ENCODE results near the gene WHRN. TPM values are rescaled to one million over a fixed set of nuclear protein-coding genes. Genes with fewer than 3 reads are reported as not detected.

WHRN gene
- total RNA-seq, 1 donor from 2014 or later, result 6.2 TPM

DNA sequence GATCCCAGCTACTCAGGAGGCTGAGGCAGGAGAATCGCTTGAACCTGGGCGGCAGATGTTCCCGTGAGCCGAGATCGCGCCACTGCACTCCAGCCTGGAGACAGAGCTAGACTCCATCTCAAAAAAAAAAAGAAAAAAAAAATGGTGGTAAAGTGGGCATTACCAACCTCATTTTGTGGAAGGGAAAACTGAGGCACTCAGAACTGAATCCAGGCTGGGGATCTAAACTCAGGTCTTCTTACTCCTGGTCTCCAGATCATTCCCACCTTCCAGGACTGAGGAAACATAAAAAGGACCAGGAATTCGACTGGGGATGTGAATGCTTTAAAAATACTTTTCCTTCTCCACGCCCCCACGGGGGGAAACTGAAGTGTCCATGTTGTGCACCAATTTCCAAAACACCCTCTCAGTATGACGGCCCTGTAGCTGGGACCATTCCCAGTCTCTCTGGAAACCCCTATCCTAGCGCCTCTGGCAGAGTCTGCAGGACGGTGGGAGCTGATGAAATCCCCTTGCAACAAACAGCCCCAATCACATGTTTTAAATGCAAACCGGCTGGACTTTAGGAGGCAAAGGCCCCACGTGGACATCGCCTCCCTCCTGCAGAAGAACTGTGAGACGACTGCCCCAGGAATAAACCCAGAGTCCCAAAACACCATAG lies 108.6 kb downstream of the WHRN start:
- Histone ChIP-seq H3K27me3 (ENCODE audit: low read depth) (no peaks in the 10 kb centered on the region), H3K4me3 (peak overlapping the region; percentile 85), H3K4me1 (peaks cover 59% of the 10 kb centered on the region), H3K27ac (peak overlapping the region; percentile 92), H3K9me3 (no peaks in the 10 kb centered on the region), H3K36me3 (no peaks in the 10 kb centered on the region)
- no peak for DNase-seq
- TF ChIP-seq, protein P1, sequence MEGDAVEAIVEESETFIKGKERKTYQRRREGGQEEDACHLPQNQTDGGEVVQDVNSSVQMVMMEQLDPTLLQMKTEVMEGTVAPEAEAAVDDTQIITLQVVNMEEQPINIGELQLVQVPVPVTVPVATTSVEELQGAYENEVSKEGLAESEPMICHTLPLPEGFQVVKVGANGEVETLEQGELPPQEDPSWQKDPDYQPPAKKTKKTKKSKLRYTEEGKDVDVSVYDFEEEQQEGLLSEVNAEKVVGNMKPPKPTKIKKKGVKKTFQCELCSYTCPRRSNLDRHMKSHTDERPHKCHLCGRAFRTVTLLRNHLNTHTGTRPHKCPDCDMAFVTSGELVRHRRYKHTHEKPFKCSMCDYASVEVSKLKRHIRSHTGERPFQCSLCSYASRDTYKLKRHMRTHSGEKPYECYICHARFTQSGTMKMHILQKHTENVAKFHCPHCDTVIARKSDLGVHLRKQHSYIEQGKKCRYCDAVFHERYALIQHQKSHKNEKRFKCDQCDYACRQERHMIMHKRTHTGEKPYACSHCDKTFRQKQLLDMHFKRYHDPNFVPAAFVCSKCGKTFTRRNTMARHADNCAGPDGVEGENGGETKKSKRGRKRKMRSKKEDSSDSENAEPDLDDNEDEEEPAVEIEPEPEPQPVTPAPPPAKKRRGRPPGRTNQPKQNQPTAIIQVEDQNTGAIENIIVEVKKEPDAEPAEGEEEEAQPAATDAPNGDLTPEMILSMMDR (IDR thresholded peaks at IDR 0.05), result no peak
- intact Hi-C loops (cut with DNase I), result no loop called here
- ATAC-seq, result no peak

DNA sequence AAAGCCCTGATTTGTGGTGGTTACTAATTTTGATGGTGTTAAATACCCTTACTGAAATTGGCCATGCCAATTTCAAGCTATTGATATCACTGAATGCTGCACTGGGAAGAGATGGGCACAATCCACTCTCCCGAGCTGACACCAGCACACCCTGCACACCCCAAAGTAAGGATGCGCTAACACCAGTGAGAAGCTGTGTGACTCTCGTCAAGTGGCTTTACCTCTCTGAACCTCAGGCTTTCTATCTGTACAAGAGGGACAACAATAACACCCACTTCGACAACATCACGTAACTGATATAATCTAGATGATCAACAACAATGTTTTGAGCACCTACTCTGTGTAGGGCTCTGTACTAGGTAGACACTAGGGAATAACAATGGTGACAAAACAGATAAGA lies 109.5 kb downstream of the WHRN start:
- no peaks in the 10 kb centered on the region for H3K9me3 ChIP-seq
- peak overlapping the region; percentile 53 for H3K27ac ChIP-seq
- ATAC-seq (no peak), DNase-seq (no peak)
- H3K36me3 ChIP-seq, result no peaks in the 10 kb centered on the region
- peaks cover 68% of the 10 kb centered on the region for H3K4me1 ChIP-seq
- no peaks in the 10 kb centered on the region for H3K27me3 ChIP-seq (ENCODE audit: low read depth)
- TF ChIP-seq, protein P1 (IDR thresholded peaks at IDR 0.05), result no peak
- H3K4me3 ChIP-seq, result no peak overlapping the region
- intact Hi-C loops (cut with DNase I), result no loop called here

GRCh38 chr9:114395334-114395617 lies 110.0 kb downstream of the WHRN start:
- H3K9me3 ChIP-seq, result no peaks in the 10 kb centered on the region
- no peak for ATAC-seq
- peaks cover 73% of the 10 kb centered on the region for H3K4me1 ChIP-seq
- DNase-seq, result no peak
- TF ChIP-seq, protein P1 (IDR thresholded peaks at IDR 0.05), result no peak
- no peaks in the 10 kb centered on the region for H3K36me3 ChIP-seq
- peak overlapping the region; percentile 53 for H3K27ac ChIP-seq
- no peak overlapping the region for H3K4me3 ChIP-seq
- intact Hi-C loops (cut with DNase I), result no loop called here
- H3K27me3 ChIP-seq (ENCODE audit: low read depth), result no peaks in the 10 kb centered on the region

GRCh38 chr9:114394523-114395333 lies 110.5 kb downstream of the WHRN start:
- Histone ChIP-seq H3K27me3 (ENCODE audit: low read depth) (no peaks in the 10 kb centered on the region), H3K27ac (peak overlapping the region; percentile 53), H3K4me3 (no peak overlapping the region), H3K36me3 (no peaks in the 10 kb centered on the region), H3K9me3 (no peaks in the 10 kb centered on the region), H3K4me1 (peaks cover 79% of the 10 kb centered on the region)
- ATAC-seq, result no peak
- DNase-seq, result no peak
- intact Hi-C loops (cut with DNase I), result no loop called here
- TF ChIP-seq, protein P1 (IDR thresholded peaks at IDR 0.05), result no peak

- TF ChIP-seq, protein P1 (IDR thresholded peaks at IDR 0.05), result no peak
Observed at GRCh38 chr9:114392749-114393112, 112.5 kb downstream of the WHRN start.

More at GRCh38 chr9:114392749-114393112, 112.5 kb downstream of the WHRN start:
- Histone ChIP-seq H3K36me3 (no peaks in the 10 kb centered on the region), H3K4me1 (peaks cover 99% of the 10 kb centered on the region), H3K27ac (peak overlapping the region; percentile 63), H3K4me3 (no peak overlapping the region), H3K9me3 (no peaks in the 10 kb centered on the region), H3K27me3 (ENCODE audit: low read depth) (no peaks in the 10 kb centered on the region)
- intact Hi-C loops (cut with DNase I), result no loop called here
- ATAC-seq, result peak; percentile 31 to 58
- no peak for DNase-seq
